Activated T-cell treated with anti-CD3 and anti-CD28 coated beads, Interleukin-2, amount 50 U/mL, for 72 hours (primary cell): ENCODE measurements around the gene REM2. TPM values are rescaled to one million over a fixed set of nuclear protein-coding genes. Genes with fewer than 3 reads are reported as not detected.

Experiments
- ATAC-seq, 2 donors: fragments of 150-1000 bp; cut with Tn5 transposase; replicated peaks in 1 of 2; 2 replicates each; pipeline ENCODE4 v1.10.0; 2021; ENCODE audit warnings: moderate library complexity in 2 of 2, mild to moderate bottlenecking in 1 of 2
- DNase-seq, 2 donors: peaks; one replicate each; pipeline ENCODE4 v3.0.0; 2021 to 2022; ENCODE audit warnings: mixed read lengths in 1 of 2
- H3K27ac Mint-ChIP-seq: one replicate; pipeline ENCODE4 v1.8.0; 2022; ENCODE audit warnings: mild to moderate bottlenecking, moderate library complexity, mixed read lengths
- H3K27me3 Mint-ChIP-seq: one replicate; pipeline ENCODE4 v1.8.0; 2022; ENCODE audit warnings: low read depth, mixed read lengths
- H3K36me3 Mint-ChIP-seq, 2 donors: one replicate each; pipeline ENCODE4 v1.8.0; 2022; ENCODE audit warnings: mixed read lengths in 2 of 2, mild to moderate bottlenecking in 1 of 2; ENCODE audit not compliant: insufficient read depth in 2 of 2
- H3K4me1 Mint-ChIP-seq: one replicate; pipeline ENCODE4 v1.8.0; 2022; ENCODE audit warnings: low read depth, mixed read lengths
- H3K4me3 Mint-ChIP-seq, 2 donors: one replicate each; pipeline ENCODE4 v1.8.0; 2022; ENCODE audit warnings: mild to moderate bottlenecking in 2 of 2, mixed read lengths in 2 of 2, moderate library complexity in 2 of 2
- H3K9me3 Mint-ChIP-seq, 2 donors: one replicate each; pipeline ENCODE4 v1.8.0; 2022; ENCODE audit warnings: mixed read lengths in 2 of 2
- total RNA-seq, 2 donors: library from RNA; stranded (reverse); gene quantifications; one replicate each; pipeline ENCODE4 v1.2.3, GENCODE V29; 2022

REM2 gene
- total RNA-seq, 2 donors from 2014 or later: 4.6 to 4.7 TPM

GRCh38 chr14:22922294-22922693 is 39.3 kb downstream of the REM2 start:
- ATAC-seq: no peak
- Mint-ChIP-seq H3K27me3 (no peaks in the 10 kb centered on the region), H3K4me1 (peaks cover 19% of the 10 kb centered on the region), H3K4me3 (no peak overlapping the region), H3K27ac (no peak overlapping the region), H3K9me3 (no peaks in the 10 kb centered on the region), H3K36me3 (peaks cover 10 to 30% of the 10 kb centered on the region in 2 donors)
- DNase-seq: no peak

GRCh38 chr14:22923746-22924145 is 40.7 kb downstream of the REM2 start:
- Mint-ChIP-seq H3K27me3 (no peaks in the 10 kb centered on the region), H3K4me3 (no peak overlapping the region), H3K4me1 (peaks cover 11% of the 10 kb centered on the region), H3K9me3 (no peaks in the 10 kb centered on the region), H3K27ac (no peak overlapping the region), H3K36me3 (peaks cover 7 to 25% of the 10 kb centered on the region in 2 donors)
- no peak for ATAC-seq
- DNase-seq: no peak

- Mint-ChIP-seq H3K27ac (no peak overlapping the region), H3K4me1 (no peaks in the 10 kb centered on the region), H3K36me3 (peaks cover 4 to 23% of the 10 kb centered on the region in 2 donors), H3K27me3 (no peaks in the 10 kb centered on the region), H3K4me3 (no peak overlapping the region), H3K9me3 (no peaks in the 10 kb centered on the region)
- no peak for ATAC-seq
- DNase-seq: no peak
Observed at GRCh38 chr14:22925513-22925912, 42.5 kb downstream of the REM2 start.

- ATAC-seq: no peak
- Mint-ChIP-seq H3K4me3 (no peak overlapping the region), H3K4me1 (no peaks in the 10 kb centered on the region), H3K36me3 (peaks cover 3 to 19% of the 10 kb centered on the region in 2 donors), H3K9me3 (no peaks in the 10 kb centered on the region), H3K27ac (no peak overlapping the region), H3K27me3 (no peaks in the 10 kb centered on the region)
- no peak for DNase-seq
Observed at GRCh38 chr14:22926316-22926715, 43.3 kb downstream of the REM2 start.

- H3K36me3 Mint-ChIP-seq: peaks cover 2 to 14% of the 10 kb centered on the region in 2 donors
- H3K27ac Mint-ChIP-seq: no peak overlapping the region
- peaks cover 17% of the 10 kb centered on the region for H3K4me1 Mint-ChIP-seq
- H3K4me3 Mint-ChIP-seq: no peak overlapping the region
- no peaks in the 10 kb centered on the region for H3K9me3 Mint-ChIP-seq
- ATAC-seq: no peak
- no peaks in the 10 kb centered on the region for H3K27me3 Mint-ChIP-seq
- DNase-seq: no peak
Observed at GRCh38 chr14:22928237-22929103, 45.4 kb downstream of the REM2 start.

- peaks cover 2 to 10% of the 10 kb centered on the region in 2 donors for H3K36me3 Mint-ChIP-seq
- no peaks in the 10 kb centered on the region for H3K27me3 Mint-ChIP-seq
- ATAC-seq (peak; percentile 94 to 95), DNase-seq (peak; percentile 95 to 97)
- H3K4me3 Mint-ChIP-seq: no peak within 1 kb of the TSS
- no peaks in the 10 kb centered on the region for H3K9me3 Mint-ChIP-seq
- H3K27ac Mint-ChIP-seq: no peak within 1 kb of the TSS
- H3K4me1 Mint-ChIP-seq: peaks cover 22% of the 10 kb centered on the region
Observed at GRCh38 chr14:22929104-22929960, 46.3 kb downstream of the REM2 start, which contains the start of gene PRMT5. Gene PRMT5 (minus strand): TSS chr14:22929376. CDS start chr14:22929361, 15 bp downstream.

GRCh38 chr14:22929961-22930364 is 46.9 kb downstream of the REM2 start:
- peaks cover 22% of the 10 kb centered on the region for H3K4me1 Mint-ChIP-seq
- H3K27ac Mint-ChIP-seq: no peak overlapping the region
- H3K9me3 Mint-ChIP-seq: no peaks in the 10 kb centered on the region
- H3K36me3 Mint-ChIP-seq: peaks cover 2 to 11% of the 10 kb centered on the region in 2 donors
- H3K27me3 Mint-ChIP-seq: no peaks in the 10 kb centered on the region
- ATAC-seq (no peak), DNase-seq (no peak)
- H3K4me3 Mint-ChIP-seq: no peak overlapping the region

- no peak for DNase-seq
- no peak for ATAC-seq
- Mint-ChIP-seq H3K9me3 (no peaks in the 10 kb centered on the region), H3K27me3 (no peaks in the 10 kb centered on the region), H3K4me1 (peaks cover 22% of the 10 kb centered on the region), H3K4me3 (no peak overlapping the region), H3K27ac (no peak overlapping the region), H3K36me3 (peaks cover 1 to 2% of the 10 kb centered on the region in 2 donors)
Observed at GRCh38 chr14:22932146-22932545, 49.1 kb downstream of the REM2 start.

- H3K9me3 Mint-ChIP-seq: no peaks in the 10 kb centered on the region
- no peak for ATAC-seq
- peaks cover 2 to 3% of the 10 kb centered on the region in 2 donors for H3K36me3 Mint-ChIP-seq
- H3K4me1 Mint-ChIP-seq: peaks cover 22% of the 10 kb centered on the region
- H3K27ac Mint-ChIP-seq: no peak overlapping the region
- DNase-seq: no peak
- no peak overlapping the region for H3K4me3 Mint-ChIP-seq
- no peaks in the 10 kb centered on the region for H3K27me3 Mint-ChIP-seq
Observed at GRCh38 chr14:22935156-22935555, 52.1 kb downstream of the REM2 start.

Other genes with a start within 250 kb of the REM2 start
- not detected for gene OR6J1, start 238.9 kb upstream of the REM2 start, total RNA-seq
- 100 to 1,000 TPM; 135 to 136 TPM for gene OXA1L, start 116.5 kb upstream of the REM2 start, total RNA-seq
- 1 to 10 TPM in 1 of 2 donors, under 1 TPM in 1; 0.21 to 1.5 TPM for gene SLC7A7, start 67.8 kb upstream of the REM2 start, total RNA-seq
- gene MRPL52, start 53.3 kb upstream of the REM2 start, total RNA-seq: 10 to 100 TPM; 76.9 to 80.4 TPM
- gene MMP14, start 46.6 kb upstream of the REM2 start, total RNA-seq: 1 to 10 TPM; 1.4 to 6.8 TPM
- gene LRP10, start 11.5 kb upstream of the REM2 start, total RNA-seq: 10 to 100 TPM; 66.5 to 78.4 TPM
- gene RBM23, start 35.9 kb downstream of the REM2 start, total RNA-seq: 10 to 100 TPM; 69.5 to 77.5 TPM
- gene PRMT5, start 46.2 kb downstream of the REM2 start, total RNA-seq: 10 to 100 TPM; 55.0 to 79.2 TPM
- 10 to 100 TPM; 82.0 to 90.9 TPM for gene HAUS4, start 73.9 kb downstream of the REM2 start, total RNA-seq
- 1 to 10 TPM; 1.7 to 2.2 TPM for gene AJUBA, start 99.3 kb downstream of the REM2 start, total RNA-seq
- gene C14orf93, start 126.9 kb downstream of the REM2 start, total RNA-seq: 10 to 100 TPM; 13.5 to 15.2 TPM
- 10 to 100 TPM; 82.8 to 88.9 TPM for gene PSMB5, start 151.7 kb downstream of the REM2 start, total RNA-seq
- not detected for gene PSMB11, start 159.0 kb downstream of the REM2 start, total RNA-seq
- gene CDH24, start 174.3 kb downstream of the REM2 start, total RNA-seq: 1 to 10 TPM in 1 of 2 donors, under 1 TPM in 1; 0.82 to 1.5 TPM
- 100 to 1,000 TPM; 162 to 188 TPM for gene ACIN1, start 211.9 kb downstream of the REM2 start, total RNA-seq
- 10 to 100 TPM; 31.3 to 38.5 TPM for gene C14orf119, start 212.3 kb downstream of the REM2 start, total RNA-seq
- gene CIROP, start 221.8 kb downstream of the REM2 start, total RNA-seq: not detected
- gene CEBPE, start 236.0 kb downstream of the REM2 start, total RNA-seq: under 1 TPM; 0.21 to 0.36 TPM